Loucy (cell line): ENCODE data around the gene ZBED4.

Experiments
- EZH2phosphoT487 ChIP-seq: fragments of 200-600 bp; IDR thresholded peaks from 2 replicates; pipeline ENCODE4 v1.6.1; 2018; ENCODE audit warnings: antibody characterized with exemption, mild to moderate bottlenecking, moderate library complexity, borderline replicate concordance
- TF ChIP-seq, protein P1 (sequence below): fragments of 200-600 bp; sonication (generic); conservative IDR thresholded peaks from 2 replicates; pipeline ENCODE4 v1.5.1; 2014; ENCODE audit warnings: mild to moderate bottlenecking, antibody characterized with exemption, low read length

DNA sequence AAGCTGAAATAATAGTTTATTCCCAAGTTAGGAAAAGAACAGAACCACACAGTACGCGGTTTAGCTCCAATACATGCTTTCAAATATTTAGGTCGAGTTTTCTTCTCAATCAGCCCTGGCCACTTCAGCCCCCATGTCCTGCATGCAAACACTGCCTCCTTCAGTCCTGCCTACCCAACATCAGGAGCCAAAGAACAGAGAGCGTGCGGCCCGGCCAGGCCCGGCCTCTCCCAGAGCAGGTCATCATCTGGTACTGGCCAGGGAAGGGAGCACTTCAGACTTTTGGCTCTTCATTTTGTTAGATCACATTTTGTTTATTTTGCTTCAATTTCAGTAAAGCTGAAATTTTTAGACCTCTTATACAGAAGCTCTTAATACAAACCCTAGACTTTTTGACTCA lies 32.7 kb upstream of the ZBED4 start:
- TF ChIP-seq, protein P1, sequence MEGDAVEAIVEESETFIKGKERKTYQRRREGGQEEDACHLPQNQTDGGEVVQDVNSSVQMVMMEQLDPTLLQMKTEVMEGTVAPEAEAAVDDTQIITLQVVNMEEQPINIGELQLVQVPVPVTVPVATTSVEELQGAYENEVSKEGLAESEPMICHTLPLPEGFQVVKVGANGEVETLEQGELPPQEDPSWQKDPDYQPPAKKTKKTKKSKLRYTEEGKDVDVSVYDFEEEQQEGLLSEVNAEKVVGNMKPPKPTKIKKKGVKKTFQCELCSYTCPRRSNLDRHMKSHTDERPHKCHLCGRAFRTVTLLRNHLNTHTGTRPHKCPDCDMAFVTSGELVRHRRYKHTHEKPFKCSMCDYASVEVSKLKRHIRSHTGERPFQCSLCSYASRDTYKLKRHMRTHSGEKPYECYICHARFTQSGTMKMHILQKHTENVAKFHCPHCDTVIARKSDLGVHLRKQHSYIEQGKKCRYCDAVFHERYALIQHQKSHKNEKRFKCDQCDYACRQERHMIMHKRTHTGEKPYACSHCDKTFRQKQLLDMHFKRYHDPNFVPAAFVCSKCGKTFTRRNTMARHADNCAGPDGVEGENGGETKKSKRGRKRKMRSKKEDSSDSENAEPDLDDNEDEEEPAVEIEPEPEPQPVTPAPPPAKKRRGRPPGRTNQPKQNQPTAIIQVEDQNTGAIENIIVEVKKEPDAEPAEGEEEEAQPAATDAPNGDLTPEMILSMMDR = peak; percentile 44
- no peak for TF ChIP-seq EZH2phosphoT487
